Measurements from ENCODE around the gene PTPDC1.

Gene PTPDC1

GRCh38 chr9:94084314-94084713 is at the start of gene PTPDC1:
Gene PTPDC1 (plus strand): TSS chr9:94084464. CDS start chr9:94084531, 67 bp downstream.
- DNase-seq (ENCODE audit: low read depth in 2 of 2) = no peak

GRCh38 chr9:94034511-94034910 is 49.8 kb upstream of the PTPDC1 start:
- DNase-seq (ENCODE audit: low read depth in 2 of 2) = no peak

- no peak for DNase-seq (ENCODE audit: low read depth in 2 of 2)
Measured at GRCh38 chr9:94039786-94040185, 44.5 kb upstream of the PTPDC1 start.

GRCh38 chr9:94042516-94043360 is 41.5 kb upstream of the PTPDC1 start:
- no peak for DNase-seq (ENCODE audit: low read depth in 2 of 2)

GRCh38 chr9:94054716-94055115 is 29.5 kb upstream of the PTPDC1 start:
- DNase-seq (ENCODE audit: low read depth in 2 of 2) = no peak

- no peak for DNase-seq (ENCODE audit: low read depth in 2 of 2)
Measured at GRCh38 chr9:94056442-94056974, 27.8 kb upstream of the PTPDC1 start.

- DNase-seq (ENCODE audit: low read depth in 2 of 2) = no peak
Measured at GRCh38 chr9:94057918-94058317, 26.3 kb upstream of the PTPDC1 start.

GRCh38 chr9:94061864-94062263 is 22.4 kb upstream of the PTPDC1 start:
- DNase-seq (ENCODE audit: low read depth in 2 of 2) = no peak

- DNase-seq (ENCODE audit: low read depth in 2 of 2) = peak; percentile 56 to 69
Measured at GRCh38 chr9:94065535-94065961, 18.7 kb upstream of the PTPDC1 start.

GRCh38 chr9:94068257-94068656 is 16.0 kb upstream of the PTPDC1 start:
- no peak for DNase-seq (ENCODE audit: low read depth in 2 of 2)

- no peak for DNase-seq (ENCODE audit: low read depth in 2 of 2)
Measured at GRCh38 chr9:94076557-94076956, 7.7 kb upstream of the PTPDC1 start.

GRCh38 chr9:94078086-94078485 is 6.2 kb upstream of the PTPDC1 start:
- no peak for DNase-seq (ENCODE audit: low read depth in 2 of 2)

GRCh38 chr9:94079236-94079635 is 5.0 kb upstream of the PTPDC1 start:
- DNase-seq (ENCODE audit: low read depth in 2 of 2) = no peak

GRCh38 chr9:94080249-94080648 is 4.0 kb upstream of the PTPDC1 start:
- no peak for DNase-seq (ENCODE audit: low read depth in 2 of 2)

- DNase-seq (ENCODE audit: low read depth in 2 of 2) = no peak
Measured at GRCh38 chr9:94081435-94081834, 2.8 kb upstream of the PTPDC1 start.

- DNase-seq (ENCODE audit: low read depth in 2 of 2) = no peak
Measured at GRCh38 chr9:94081864-94082463, 2.3 kb upstream of the PTPDC1 start.

GRCh38 chr9:94082553-94082952 is 1.7 kb upstream of the PTPDC1 start:
- DNase-seq (ENCODE audit: low read depth in 2 of 2) = no peak

- no peak for DNase-seq (ENCODE audit: low read depth in 2 of 2)
Measured at GRCh38 chr9:94082956-94083355, 1.3 kb upstream of the PTPDC1 start.

GRCh38 chr9:94083384-94083783 is 880 bp upstream of the PTPDC1 start:
- DNase-seq (ENCODE audit: low read depth in 2 of 2) = no peak

- DNase-seq (ENCODE audit: low read depth in 2 of 2) = no peak
Measured at GRCh38 chr9:94085062-94085639, 887 bp downstream of the PTPDC1 start.

- DNase-seq (ENCODE audit: low read depth in 2 of 2) = no peak
Measured at GRCh38 chr9:94086486-94087345, 2.5 kb downstream of the PTPDC1 start.
